GM19239 (cell line): ENCODE measurements around the gene ELP5.
A peak's percentile ranks its signal among the peaks of the same experiment; 100 is the strongest.

ENCODE experiments used
- DNase-seq: peaks from one replicate; pipeline ENCODE4 v3.0.0; 2011; ENCODE audit warnings: low spot score; ENCODE audit not compliant: insufficient read length
- FAIRE-seq: peaks from 2 replicates; lab custom pipeline; 2011; peaks lifted over from hg19 to GRCh38; lab: Jason Lieb, UNC

Gene ELP5

DNA sequence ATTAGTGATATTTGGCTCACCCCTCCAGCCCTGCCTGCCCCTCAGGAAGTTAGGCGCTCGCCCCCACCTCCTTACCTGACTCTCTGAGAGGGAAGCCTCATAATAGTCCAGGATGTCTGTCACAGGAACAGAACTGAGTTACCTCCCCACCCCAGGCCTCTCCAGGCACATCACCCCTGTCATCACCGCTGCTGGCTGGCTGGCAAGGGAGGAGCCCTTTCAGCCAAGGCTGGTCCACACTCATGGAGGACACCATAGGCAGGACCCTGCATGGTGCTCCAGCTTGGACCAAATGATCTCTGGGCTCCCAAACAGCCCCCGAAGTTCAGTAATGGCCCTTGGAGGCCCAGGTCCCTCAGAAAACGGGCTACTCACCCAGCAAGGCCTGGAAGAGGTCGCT lies 33.8 kb upstream of the ELP5 start:
- DNase-seq (no peak), FAIRE-seq (no peak)

DNA sequence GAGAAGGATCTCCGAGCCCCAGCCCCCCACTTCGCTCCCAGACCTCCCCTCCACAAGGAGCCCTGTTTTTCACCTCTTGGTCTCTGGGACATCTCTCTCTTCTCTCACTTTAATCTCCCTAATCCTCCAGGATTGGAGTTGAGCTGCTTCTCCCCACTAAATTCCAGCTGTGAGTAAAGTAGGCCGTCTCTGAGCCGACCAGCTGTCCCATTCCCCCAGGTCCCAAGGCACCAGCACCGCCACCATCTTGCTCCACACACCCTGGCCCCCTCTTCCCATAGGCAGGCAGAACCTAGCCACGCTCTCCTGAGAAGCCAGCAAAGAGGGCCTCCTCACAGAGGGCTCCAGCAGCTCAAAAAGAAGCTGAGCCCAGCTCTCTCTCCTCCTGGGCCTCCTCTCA lies 33.3 kb upstream of the ELP5 start:
- DNase-seq = no peak
- FAIRE-seq = no peak

DNA sequence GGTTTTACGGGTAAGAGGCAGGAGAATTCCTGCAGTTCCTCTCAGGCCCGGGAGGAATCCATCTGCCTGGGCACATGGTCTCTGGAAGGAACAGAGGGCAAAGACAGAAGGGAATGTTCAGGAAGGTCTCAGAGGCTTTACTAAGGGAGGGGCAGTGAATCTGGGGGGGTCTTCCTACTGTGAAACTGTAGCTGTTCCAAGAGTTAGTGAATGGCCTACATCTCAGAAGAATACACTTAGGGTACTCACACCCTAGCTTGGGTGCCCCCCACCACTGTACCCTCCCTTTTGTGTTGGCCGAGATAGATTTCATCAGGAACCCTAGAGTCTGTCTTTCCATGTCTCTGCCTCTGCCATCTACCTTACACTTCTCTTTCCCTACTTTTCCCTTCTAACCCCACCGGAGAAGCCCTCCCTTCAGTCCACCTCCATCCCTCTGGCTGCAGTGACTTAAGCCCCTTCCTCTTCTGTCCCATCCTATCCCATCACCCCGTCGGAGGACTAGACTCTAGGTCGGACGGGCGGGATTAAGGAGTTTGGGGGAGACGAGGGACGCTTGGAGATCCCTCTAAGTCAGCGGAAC lies 32.7 kb upstream of the ELP5 start:
- FAIRE-seq = peak; percentile 93
- DNase-seq = no peak

DNA sequence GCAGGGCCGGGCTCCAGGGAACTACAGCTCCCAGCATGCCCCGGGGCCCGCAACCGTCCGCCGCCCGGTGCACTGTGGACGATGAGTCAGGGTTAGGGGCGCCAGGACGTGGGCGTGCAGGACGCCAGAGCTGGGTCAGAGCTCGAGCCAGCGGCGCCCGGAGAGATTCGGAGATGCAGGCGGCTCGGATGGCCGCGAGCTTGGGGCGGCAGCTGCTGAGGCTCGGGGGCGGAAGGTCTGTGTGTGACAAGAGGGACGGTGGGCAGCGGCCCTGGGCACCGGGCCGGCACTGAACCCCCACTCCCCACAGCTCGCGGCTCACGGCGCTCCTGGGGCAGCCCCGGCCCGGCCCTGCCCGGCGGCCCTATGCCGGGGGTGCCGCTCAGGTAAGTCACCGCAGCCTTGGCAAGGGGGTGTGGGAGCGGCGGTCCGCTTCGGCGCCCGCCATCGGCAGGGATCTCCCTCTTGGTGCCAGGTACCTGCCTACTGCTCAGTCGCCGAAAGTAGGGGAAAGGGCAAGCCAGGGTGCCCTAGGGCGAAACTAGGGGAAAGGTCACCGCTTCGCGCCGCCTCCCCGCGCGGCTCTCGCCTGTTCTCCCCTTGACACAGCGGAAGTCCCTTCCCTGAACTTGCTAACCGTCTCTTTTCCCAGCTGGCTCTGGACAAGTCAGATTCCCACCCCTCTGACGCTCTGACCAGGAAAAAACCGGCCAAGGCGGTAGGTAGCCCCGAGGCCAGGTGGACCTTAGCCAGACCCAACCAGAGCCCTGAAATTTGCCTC lies 32.0 kb upstream of the ELP5 start, which contains the start of the genes ACADVL and DLG4:
TSS of gene ACADVL (plus strand) at position 127 of the 781 bp plus-strand sequence. CDS start at position 174, 47 bp downstream.
TSS of gene DLG4 (minus strand) at position 25 of the 781 bp plus-strand sequence.
- peak; percentile 35 for FAIRE-seq
- DNase-seq = peak; percentile 76

DNA sequence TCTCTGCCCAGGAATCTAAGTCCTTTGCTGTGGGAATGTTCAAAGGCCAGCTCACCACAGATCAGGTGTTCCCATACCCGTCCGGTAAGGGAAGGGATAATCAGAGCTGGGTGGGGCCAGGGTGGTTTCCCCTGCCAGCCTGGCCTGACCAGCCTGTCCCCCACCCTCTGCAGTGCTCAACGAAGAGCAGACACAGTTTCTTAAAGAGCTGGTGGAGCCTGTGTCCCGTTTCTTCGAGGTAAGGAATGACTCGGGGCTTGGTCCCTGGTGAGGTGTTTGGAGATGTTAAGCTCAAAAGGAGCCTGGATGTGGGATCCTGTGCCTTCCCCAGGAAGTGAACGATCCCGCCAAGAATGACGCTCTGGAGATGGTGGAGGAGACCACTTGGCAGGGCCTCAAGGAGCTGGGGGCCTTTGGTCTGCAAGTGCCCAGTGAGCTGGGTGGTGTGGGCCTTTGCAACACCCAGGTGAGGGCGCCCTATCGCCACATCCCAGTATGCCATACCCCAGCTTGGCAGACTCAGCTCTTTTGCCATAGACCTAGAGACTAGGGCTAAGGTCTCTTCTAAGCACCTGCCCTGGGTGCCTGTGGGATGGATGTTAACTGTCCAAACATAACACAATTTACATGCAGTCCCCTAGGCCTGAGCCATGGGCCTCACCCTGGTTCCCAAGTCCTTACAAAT lies 31.3 kb upstream of the ELP5 start:
- DNase-seq (peak; percentile 63), FAIRE-seq (peak; percentile 88)

DNA sequence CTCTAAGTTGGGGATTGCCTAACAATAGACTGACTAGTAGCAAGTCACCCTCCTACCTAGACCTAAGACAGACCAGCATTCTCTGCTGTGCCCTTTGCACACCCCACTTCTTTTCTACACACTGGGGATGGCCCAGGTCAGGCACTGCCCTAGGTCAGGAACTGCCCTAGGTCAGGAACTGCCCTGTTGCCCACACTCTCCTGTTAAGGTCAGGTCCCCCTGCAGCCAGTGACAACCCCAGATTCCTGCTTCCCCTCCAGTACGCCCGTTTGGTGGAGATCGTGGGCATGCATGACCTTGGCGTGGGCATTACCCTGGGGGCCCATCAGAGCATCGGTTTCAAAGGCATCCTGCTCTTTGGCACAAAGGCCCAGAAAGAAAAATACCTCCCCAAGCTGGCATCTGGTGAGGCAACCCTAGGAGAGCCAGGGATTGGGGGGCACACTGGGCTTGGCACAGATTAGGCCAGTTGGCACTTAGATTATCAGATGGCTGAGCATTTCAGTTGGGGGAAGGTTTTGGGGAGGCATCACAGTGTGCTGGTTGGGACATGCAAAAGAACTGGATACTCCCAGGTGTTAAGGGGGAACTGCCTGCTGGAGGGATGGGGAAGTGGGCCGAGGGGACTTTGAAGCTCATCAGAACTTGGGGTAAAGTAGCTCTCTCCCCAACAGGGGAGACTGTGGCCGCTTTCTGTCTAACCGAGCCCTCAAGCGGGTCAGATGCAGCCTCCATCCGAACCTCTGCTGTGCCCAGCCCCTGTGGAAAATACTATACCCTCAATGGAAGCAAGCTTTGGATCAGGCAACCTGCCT lies 30.5 kb upstream of the ELP5 start:
- FAIRE-seq (no peak), DNase-seq (no peak)

DNA sequence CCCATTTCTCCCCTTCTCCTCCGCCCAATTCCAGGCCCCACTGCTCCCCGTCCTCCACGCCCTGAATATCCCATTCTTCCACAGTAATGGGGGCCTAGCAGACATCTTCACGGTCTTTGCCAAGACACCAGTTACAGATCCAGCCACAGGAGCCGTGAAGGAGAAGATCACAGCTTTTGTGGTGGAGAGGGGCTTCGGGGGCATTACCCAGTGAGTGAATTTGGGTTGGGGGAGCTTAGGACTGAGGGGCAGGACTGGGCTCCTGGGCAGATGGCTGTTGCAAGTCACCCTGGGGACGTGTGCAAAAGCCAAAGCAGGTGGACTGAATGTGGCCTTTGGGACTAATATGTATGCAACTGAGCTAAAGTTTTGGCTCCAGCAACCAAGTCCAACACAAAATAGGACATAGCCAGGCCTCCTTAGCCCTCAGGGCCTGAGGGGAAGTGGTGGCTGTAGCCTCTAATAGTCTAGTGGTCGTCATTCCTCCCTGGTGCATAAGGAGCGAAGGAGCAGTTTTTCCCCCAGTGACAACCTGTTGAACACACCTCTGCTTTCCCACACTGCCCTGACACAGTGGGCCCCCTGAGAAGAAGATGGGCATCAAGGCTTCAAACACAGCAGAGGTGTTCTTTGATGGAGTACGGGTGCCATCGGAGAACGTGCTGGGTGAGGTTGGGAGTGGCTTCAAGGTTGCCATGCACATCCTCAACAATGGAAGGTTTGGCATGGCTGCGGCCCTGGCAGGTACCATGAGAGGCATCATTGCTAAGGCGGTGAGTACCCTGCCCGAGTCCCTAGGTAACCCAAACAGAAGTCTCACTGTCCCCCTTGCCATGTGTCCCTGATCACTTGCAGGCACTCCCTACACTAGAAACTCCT lies 29.7 kb upstream of the ELP5 start:
- FAIRE-seq = no peak

DNA sequence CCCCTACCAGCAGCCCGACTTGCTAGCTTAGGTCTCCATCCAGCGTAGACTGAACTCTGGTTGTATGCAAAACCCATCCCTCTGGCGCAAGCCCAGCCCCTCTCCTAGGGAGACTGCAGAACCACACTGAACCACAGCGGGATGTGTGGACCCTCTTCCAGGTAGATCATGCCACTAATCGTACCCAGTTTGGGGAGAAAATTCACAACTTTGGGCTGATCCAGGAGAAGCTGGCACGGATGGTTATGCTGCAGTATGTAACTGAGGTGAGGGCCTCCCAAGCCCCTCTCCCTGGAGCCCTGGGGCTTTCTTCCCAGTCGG lies 29.1 kb upstream of the ELP5 start:
- no peak for FAIRE-seq
- no peak for DNase-seq

More for the DNA sequence above, 29.7 kb upstream of the ELP5 start:
- no peak for DNase-seq

DNA sequence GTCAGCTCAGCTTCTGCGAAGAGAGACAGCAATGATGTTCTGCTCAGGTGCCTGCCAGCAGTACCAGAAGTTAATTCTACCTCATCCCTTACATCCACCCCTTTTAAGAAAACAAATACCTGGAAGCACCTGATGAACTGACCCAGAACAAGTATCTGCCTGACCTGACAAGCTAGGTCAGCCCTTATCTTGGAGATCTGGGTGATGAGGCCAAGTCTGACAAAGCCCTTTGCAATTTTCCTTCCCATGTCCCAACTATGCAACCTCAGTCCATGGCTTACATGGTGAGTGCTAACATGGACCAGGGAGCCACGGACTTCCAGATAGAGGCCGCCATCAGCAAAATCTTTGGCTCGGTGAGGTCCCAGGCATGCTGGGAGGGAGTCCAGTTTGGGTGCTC lies 28.6 kb upstream of the ELP5 start:
- DNase-seq = no peak
- FAIRE-seq = no peak

DNA sequence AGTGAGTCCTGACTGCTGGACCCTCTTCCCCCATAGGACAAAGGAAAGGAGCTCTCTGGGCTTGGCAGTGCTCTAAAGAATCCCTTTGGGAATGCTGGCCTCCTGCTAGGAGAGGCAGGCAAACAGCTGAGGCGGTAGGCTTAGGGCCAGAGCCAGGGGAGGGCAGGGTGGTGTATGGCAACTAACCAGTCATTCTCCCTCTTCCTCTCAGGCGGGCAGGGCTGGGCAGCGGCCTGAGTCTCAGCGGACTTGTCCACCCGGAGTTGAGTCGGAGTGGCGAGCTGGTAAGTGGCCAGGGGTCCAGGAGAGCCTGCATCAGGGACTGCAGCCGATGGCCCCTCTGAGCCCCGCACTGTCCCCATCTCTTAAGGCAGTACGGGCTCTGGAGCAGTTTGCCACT lies 27.9 kb upstream of the ELP5 start:
- FAIRE-seq = no peak

DNA sequence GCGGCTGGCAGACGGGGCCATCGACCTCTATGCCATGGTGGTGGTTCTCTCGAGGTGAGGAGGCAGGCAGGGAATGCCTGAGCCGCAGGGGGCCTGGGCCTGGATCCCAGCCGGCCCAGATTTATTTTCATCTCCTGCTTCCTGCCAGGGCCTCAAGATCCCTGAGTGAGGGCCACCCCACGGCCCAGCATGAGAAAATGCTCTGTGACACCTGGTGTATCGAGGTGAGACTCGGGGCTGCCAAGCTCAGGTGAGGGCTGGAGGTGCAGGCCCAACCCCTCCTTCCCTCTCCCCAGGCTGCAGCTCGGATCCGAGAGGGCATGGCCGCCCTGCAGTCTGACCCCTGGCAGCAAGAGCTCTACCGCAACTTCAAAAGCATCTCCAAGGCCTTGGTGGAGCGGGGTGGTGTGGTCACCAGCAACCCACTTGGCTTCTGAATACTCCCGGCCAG lies 27.3 kb upstream of the ELP5 start:
- DNase-seq = no peak
- no peak for FAIRE-seq

More for the DNA sequence above, 27.9 kb upstream of the ELP5 start:
- no peak for DNase-seq

DNA sequence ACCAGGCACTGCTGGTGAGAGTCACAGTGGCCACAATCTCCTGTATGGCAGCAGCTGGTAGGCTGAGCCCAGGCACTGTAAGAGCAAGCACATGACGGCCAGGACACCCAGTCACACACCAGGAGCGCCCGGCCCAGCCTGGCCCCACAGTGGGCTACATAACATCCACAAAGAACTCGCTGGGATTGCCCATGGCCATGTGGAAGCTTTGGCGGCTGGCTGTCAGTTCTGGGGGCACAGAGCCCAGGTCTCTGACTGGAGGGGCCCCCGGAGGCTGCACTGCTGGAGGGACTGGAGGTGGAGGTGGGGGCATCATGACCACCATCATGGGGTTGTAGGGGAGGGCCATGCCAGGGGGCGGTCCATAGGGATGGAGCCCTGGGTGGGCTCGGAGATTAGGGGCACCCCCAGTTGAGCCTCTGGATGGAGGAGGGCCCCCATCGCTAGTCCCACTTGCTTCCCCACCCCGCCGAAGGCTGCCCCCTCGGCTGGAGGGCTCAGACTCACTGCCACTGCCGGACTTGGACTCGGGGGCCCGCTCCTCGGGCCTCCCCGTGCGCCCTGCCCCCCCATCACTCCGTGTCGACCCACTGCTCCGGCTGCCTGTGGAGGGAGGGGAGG lies 26.2 kb upstream of the ELP5 start:
- no peak for FAIRE-seq

DNA sequence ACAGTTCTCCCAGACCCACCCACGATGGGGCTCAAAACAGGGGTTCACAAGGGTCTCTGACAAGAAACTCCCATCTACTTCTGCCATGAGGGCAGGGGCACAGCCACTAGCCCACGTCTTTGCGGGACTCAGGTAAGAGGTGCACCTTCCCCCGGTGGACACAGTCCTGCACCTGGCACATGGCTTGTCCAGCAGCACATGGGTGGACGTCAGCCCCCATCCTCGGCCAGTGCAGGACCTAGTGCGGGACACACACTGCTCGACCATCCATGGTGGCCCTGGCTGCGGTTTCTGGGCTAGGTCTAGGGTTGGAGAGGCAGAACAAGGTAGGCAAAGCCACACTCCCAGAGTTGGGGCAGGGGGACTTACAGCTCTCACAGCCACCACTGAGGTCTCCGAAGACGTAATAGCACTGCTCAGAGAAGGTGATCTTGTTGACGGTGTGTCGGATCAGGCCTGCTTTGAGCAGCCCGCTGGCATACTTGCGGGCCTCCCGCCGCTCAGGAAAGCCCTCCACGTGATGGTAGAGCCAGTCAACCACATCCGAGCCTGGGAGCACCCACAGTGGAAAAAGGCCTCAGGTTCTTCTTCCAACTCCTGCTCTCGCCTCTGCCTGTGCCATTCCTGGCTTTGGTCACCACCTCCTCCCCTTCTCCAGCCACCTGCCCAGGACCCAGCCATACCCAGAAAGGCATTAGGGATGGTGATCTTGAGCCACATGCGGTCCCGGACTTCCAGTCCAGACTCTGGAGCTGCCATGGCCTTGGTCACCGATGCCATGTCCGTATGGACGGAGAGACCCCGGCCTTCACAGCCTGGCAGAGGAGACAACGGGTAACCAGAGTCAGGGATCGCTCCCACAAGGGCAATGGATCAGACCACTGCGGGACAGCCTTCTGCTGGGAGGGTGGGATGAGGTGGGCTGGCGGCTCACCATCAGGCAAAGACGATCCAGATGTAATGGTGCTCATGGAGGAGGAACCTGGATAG lies 25.0 kb upstream of the ELP5 start:
- FAIRE-seq (no peak), DNase-seq (no peak)

More for the DNA sequence above, 26.2 kb upstream of the ELP5 start:
- DNase-seq = no peak

DNA sequence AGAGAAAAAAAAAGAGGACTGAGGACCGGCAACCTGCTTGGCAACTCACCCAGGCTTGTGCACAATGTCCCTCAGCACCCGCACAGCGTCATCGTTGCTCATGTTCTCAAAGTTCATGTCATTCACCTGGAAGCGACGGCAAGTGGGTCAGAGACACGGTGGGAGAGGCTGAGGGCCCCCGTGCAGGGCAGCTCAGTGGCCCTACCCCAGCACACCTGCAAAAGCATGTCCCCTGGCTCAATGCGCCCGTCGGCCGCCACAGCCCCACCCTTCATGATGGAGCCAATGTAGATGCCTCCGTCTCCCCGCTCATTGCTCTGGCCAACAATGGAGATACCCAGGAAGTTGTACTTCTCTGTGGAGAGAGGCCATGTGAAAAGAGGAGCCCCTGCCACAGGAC lies 23.1 kb upstream of the ELP5 start:
- DNase-seq (no peak), FAIRE-seq (no peak)

DNA sequence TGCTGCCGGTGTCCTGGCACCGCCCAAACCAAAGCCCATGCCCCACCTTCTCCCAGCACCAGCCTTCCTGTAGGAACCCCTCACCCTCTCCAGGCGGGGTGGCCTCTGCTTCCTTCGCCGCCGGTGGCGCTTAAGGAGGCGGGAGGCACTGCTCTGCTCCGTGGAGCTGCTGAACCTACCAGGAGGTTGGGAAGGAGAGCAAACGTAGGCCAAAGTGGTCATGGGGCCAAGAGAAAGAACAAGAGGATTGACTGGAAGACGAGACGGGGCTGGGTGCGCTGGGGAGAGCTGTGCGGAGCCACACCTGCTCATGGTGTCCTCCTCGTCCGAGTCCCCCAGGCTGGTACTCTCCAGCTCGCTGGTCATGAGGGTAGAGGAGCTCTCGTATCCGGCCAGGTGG lies 22.5 kb upstream of the ELP5 start:
- DNase-seq (no peak), FAIRE-seq (no peak)

DNA sequence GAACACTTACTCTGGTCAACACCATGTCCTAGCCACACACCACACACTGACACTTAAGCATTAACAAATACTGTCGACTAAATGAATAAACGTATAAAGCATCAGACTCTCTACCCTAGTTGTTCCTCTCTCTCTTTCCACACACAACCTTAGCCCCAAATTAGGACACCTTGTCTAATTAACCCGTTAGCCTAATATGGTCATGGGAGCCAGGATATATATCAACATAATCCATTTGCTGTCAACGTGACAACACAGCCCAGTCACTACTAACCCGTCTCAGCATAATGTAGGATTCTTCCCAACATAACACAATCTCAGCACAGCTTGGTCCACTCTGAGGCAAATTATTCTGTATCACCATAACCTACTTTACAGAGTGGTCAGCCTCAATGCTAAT lies 19.9 kb upstream of the ELP5 start:
- DNase-seq = no peak
- FAIRE-seq = no peak

DNA sequence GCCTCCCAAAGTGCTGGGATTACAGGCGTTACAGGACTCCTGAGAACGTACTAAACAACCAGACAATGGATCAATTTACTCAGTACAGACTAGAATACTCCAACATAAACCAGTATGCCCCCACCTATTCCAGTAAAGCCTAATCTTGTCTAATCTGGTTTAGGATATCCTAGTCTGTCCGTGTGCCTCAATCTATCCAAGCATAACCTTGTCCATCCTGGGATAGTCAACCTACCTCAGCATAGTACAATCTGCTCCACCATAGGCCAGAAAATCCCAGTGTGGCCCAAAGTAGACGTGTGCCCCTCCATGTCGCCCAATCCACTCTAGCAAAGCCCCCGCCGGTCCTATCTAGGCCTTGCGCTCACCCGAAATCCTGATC lies 18.3 kb upstream of the ELP5 start:
- FAIRE-seq = no peak
- no peak for DNase-seq
